Fibroblast of lung (primary cell): ENCODE measurements around the gene MIGA1. TPM values are rescaled to one million over a fixed set of nuclear protein-coding genes. Genes with fewer than 3 reads are reported as not detected.
"Not testable (repeated sequence)": the region's sequence is repeated elsewhere in the genome, so short reads cannot be mapped to it uniquely, and the experiment has no call there.

Experiments
- DNase-seq, 2 donors: peaks; one replicate each; pipeline versions ENCODE4 v3.0.0 to v3.0.0-alpha.2; 2010; ENCODE audit warnings: low read depth in 2 of 2
- H2AFZ ChIP-seq: 2 replicates; pipeline ENCODE4 v1.5.1; 2012; ENCODE audit warnings: low read length, control low read depth, inconsistent platforms
- H3K27ac ChIP-seq: 2 replicates; pipeline ENCODE4 v1.5.1; 2011; ENCODE audit warnings: low read length, control low read depth; ENCODE audit not compliant: insufficient read depth
- H3K27me3 ChIP-seq: 2 replicates; pipeline ENCODE4 v1.5.1; 2011; ENCODE audit warnings: mild to moderate bottlenecking, low read length; ENCODE audit not compliant: control insufficient read depth, insufficient read depth
- H3K36me3 ChIP-seq: 2 replicates; pipeline ENCODE4 v1.5.1; 2011; ENCODE audit warnings: low read length; ENCODE audit not compliant: control insufficient read depth, insufficient read depth
- H3K4me1 ChIP-seq: 2 replicates; pipeline ENCODE4 v1.5.1; 2011; ENCODE audit warnings: low read length; ENCODE audit not compliant: control insufficient read depth, insufficient read depth; ENCODE audit errors: extremely low read depth
- H3K4me2 ChIP-seq: 2 replicates; pipeline ENCODE4 v1.5.1; 2011; ENCODE audit warnings: low read length, control low read depth; ENCODE audit not compliant: insufficient read depth; ENCODE audit errors: extremely low read depth
- H3K4me3 ChIP-seq, 4 experiments: fragments of 200-600 bp in 1 of 4; sonication (generic) in 1 of 4; replicated peaks in 1 of 4; 2 replicates each; pipeline ENCODE4 v1.5.1; 2011 to 2016; ENCODE audit warnings: low read length in 4 of 4, low read depth in 3 of 4, mild to moderate bottlenecking in 3 of 4, control low read depth in 2 of 4, inconsistent platforms in 1 of 4, mixed read lengths in 1 of 4; ENCODE audit not compliant: insufficient read depth in 1 of 4; ENCODE audit errors: control extremely low read depth in 1 of 4
- H3K79me2 ChIP-seq: 2 replicates; pipeline ENCODE4 v1.5.1; 2012; ENCODE audit warnings: mild to moderate bottlenecking, low read length, inconsistent platforms; ENCODE audit not compliant: control insufficient read depth, insufficient read depth
- H3K9ac ChIP-seq: 2 replicates; pipeline ENCODE4 v1.5.1; 2011; ENCODE audit warnings: mild to moderate bottlenecking, low read length, control low read depth; ENCODE audit not compliant: insufficient read depth
- H3K9me3 ChIP-seq: 2 replicates; pipeline ENCODE4 v1.5.1; 2012; ENCODE audit warnings: low read depth, low read length; ENCODE audit not compliant: control insufficient read depth, insufficient read depth
- H4K20me1 ChIP-seq: 2 replicates; pipeline ENCODE4 v1.5.1; 2011; ENCODE audit warnings: low read length; ENCODE audit not compliant: control insufficient read depth, insufficient read depth; ENCODE audit errors: extremely low read depth
- CTCF ChIP-seq, 2 donors: IDR thresholded peaks in 1 of 2; conservative IDR thresholded peaks in 1 of 2; 1 replicate in 1 of 2; 2 replicates in 1 of 2; pipeline ENCODE4 v1.5.1; 2011 to 2012; ENCODE audit warnings: low read length in 2 of 2, control low read depth in 1 of 2, inconsistent platforms in 1 of 2, low read depth in 1 of 2, mild to moderate bottlenecking in 1 of 2
- EZH2 ChIP-seq: IDR thresholded peaks from 2 replicates; pipeline ENCODE4 v1.5.1; 2012; ENCODE audit warnings: low read length, control low read depth, mild to moderate bottlenecking; ENCODE audit errors: missing control alignments
- polyA plus RNA-seq, 2 donors: library from polyadenylated mRNA; depleted of rRNA in 1 of 2; stranded (reverse) in 1 of 2; unstranded in 1 of 2; fragments of >200 nt; gene quantifications; 2 replicates each; pipeline ENCODE4 v1.2.1, GENCODE V29; 2011 to 2012; ENCODE audit warnings: missing spikeins in 1 of 2
- total RNA-seq: library from RNA; depleted of rRNA; stranded (reverse); fragments of >200 nt; gene quantifications from 2 replicates; pipeline ENCODE4 v1.2.1, GENCODE V29; 2014

Gene MIGA1
- total and polyA plus RNA-seq, 2 donors (not counting 1 experiment from before 2014, with no cell fraction given): 10.3 to 14.0 TPM

- Histone ChIP-seq H2AFZ (no peak overlapping the region), H3K27me3 (no peaks in the 10 kb centered on the region), H3K9me3 (no peaks in the 10 kb centered on the region), H3K36me3 (no peaks in the 10 kb centered on the region), H3K79me2 (no peaks in the 10 kb centered on the region), H3K4me2 (no peak overlapping the region), H3K9ac (no peak overlapping the region), H3K4me3 (no peak overlapping the region), H3K27ac (peak overlapping the region; percentile 66), H3K4me1 (peaks cover 3% of the 10 kb centered on the region), H4K20me1 (no peaks in the 10 kb centered on the region)
- DNase-seq: no peak
- no peak for TF ChIP-seq CTCF (conservative IDR thresholded peaks at IDR 0.05 in 1 of 2, IDR thresholded peaks at IDR 0.05 in 1 of 2; ENCODE audit: low read depth in 1 of 2, low read length in 2 of 2)
- TF ChIP-seq EZH2: no peak
Measured at GRCh38 chr1:77824694-77825093, 45.2 kb downstream of the MIGA1 start.

DNA sequence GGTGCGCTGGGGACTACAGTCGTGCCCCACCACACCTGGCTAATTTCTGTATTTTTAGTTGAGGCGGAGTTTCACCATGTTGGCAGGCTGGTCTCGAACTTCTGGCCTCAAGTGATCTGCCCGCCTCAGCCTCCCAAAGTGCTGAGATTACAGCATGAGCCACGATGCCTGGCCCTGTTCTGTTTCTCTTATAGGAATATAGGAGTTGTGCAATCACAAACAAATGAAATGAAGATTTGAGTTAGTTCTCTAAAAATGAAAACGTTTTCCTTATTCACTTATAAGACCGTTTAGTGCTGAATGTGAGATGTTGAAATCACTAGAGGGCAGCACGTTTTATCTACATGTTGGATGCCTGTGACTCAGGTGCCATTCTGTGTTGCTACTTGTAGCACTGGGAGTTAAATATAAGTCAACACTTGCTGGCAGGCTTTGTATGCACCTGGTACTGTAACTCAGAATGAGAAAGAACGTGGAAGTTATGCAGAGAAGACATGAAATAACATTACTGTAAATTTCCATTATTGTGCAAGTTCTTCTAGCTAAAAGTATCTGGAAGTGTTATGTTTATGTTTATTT, 45.8 kb downstream of the MIGA1 start:
- H3K9ac ChIP-seq: no peak overlapping the region
- no peak overlapping the region for H2AFZ ChIP-seq
- no peaks in the 10 kb centered on the region for H3K9me3 ChIP-seq
- H3K27ac ChIP-seq: no peak overlapping the region
- no peaks in the 10 kb centered on the region for H4K20me1 ChIP-seq
- peaks cover 3% of the 10 kb centered on the region for H3K4me1 ChIP-seq
- H3K79me2 ChIP-seq: no peaks in the 10 kb centered on the region
- no peak overlapping the region for H3K4me3 ChIP-seq
- H3K36me3 ChIP-seq: no peaks in the 10 kb centered on the region
- TF ChIP-seq EZH2: no peak
- TF ChIP-seq CTCF (conservative IDR thresholded peaks at IDR 0.05 in 1 of 2, IDR thresholded peaks at IDR 0.05 in 1 of 2; ENCODE audit: low read depth in 1 of 2, low read length in 2 of 2): peak in 1 of 2 donors; percentile 44
- H3K27me3 ChIP-seq: no peaks in the 10 kb centered on the region
- peak; percentile 80 to 92 for DNase-seq
- H3K4me2 ChIP-seq: no peak overlapping the region

DNA sequence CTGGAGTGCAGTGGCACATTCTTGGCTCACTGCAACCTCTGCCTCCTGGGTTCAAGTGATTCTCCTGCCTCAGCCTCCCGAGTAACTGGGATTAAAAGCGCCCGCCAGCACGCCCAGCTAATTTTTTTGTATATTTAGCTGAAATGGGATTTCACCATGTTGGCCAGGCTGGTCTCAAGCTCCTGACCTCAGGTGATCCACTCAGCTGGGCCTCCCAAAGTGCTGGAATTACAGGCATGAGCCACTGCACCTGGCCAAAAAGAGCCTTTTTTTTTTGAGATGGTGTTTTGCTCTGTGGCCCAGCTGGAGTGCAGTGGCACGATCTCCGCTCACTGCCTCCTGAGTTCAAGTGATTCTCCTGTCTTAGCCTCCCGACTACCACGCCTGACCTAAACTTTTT, 47.4 kb downstream of the MIGA1 start:
- H3K4me1 ChIP-seq, H3K27ac ChIP-seq, DNase-seq, H3K4me2 ChIP-seq, H2AFZ ChIP-seq, H3K27me3 ChIP-seq, H3K79me2 ChIP-seq, H4K20me1 ChIP-seq, H3K4me3 ChIP-seq, H3K9me3 ChIP-seq, H3K36me3 ChIP-seq, H3K9ac ChIP-seq: not testable (repeated sequence)
